ENCODE measurements around the gene CYB5A.
"Not testable (repeated sequence)": the region's sequence is repeated elsewhere in the genome, so short reads cannot be mapped to it uniquely, and the experiment has no call there.

Gene CYB5A

DNA sequence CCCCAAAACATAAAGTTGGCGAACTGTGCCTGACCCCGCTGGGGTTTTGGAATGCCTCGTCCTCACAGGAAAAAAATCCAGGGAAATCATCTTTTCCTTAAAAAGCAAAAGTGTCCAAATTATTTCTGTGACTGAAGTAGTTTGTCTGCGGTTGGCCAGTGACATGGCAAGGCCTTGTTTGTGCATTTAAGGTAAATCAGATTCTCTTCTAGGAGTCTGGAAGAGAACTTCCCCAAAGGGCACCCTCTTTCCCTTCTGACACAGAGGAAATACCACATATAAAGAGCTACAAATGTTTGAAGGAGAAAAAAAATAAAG is 737 bp upstream of the CYB5A start:
- no peak overlapping the region for H3K27ac ChIP-seq (ENCODE audit: low read length)
- H3K9me3 ChIP-seq (ENCODE audit: control insufficient read depth, low read depth, low read length), result peaks cover 3% of the 10 kb centered on the region
- peak overlapping the region; percentile 61 for H3K9ac ChIP-seq (ENCODE audit: low read length)
- H3K4me3 ChIP-seq (ENCODE audit: low read length), result peak overlapping the region; percentile 93
- peaks cover 20% of the 10 kb centered on the region for H3K4me1 ChIP-seq (ENCODE audit: control insufficient read depth, low read depth, low read length)
- no peaks in the 10 kb centered on the region for H3K36me3 ChIP-seq (ENCODE audit: control insufficient read depth, low read depth, low read length)
- no peaks in the 10 kb centered on the region for H3K27me3 ChIP-seq (ENCODE audit: control insufficient read depth, insufficient read depth, low read length)

DNA sequence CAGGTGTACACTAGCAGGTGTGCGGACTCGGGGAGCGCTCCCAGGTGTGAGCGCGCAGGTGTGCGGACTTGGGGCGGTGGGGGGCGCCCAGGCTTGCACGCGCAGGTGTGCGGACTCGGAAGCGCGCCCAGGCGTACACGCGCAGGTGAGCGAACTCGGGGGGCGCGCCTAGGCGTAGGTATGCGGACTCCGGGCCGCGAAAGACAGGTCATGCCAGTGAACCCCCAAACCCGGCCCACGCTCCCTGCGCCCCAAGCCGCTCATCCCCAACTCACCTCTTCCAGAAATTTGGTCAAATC is 342 bp downstream of the CYB5A start:
- peaks cover 23% of the 10 kb centered on the region for H3K4me1 ChIP-seq (ENCODE audit: control insufficient read depth, low read depth, low read length)

DNA sequence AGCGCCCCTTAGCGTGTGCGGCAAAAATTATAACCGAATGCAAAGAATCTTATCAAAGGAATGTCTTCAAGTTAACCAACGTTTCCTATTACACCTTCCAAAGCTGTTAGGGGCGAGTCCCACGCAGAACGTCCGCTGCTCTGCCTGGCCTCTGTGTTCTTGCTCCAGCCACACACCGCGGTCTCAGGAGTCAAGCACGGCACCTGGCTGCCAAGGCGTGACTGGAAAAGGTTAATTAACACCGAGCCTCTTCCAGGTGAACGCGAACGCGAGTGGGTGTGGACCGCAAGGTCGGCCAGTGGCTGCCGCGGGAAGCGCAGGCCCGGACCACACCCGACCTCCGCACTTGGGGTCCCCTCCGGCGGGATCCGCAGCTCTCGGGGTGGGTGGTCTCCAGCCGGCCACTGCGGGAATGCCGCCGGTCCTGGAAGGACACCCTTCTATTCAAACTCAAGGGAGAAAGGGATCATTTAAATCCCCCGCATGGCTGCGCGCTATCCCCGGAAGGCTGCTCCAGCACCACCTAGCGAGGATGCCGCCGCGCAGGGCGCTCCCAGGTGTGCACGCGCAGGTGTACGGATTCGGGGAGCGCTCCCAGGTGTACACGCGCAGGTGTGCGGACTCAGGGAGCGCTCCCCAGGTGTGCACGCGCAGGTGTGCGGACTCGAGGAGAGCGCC is 830 bp downstream of the CYB5A start:
- H3K36me3 ChIP-seq (ENCODE audit: control insufficient read depth, low read depth, low read length), result no peaks in the 10 kb centered on the region
- no peak overlapping the region for H3K27ac ChIP-seq (ENCODE audit: low read length)
- no peaks in the 10 kb centered on the region for H3K27me3 ChIP-seq (ENCODE audit: control insufficient read depth, insufficient read depth, low read length)
- peaks cover 3% of the 10 kb centered on the region for H3K9me3 ChIP-seq (ENCODE audit: control insufficient read depth, low read depth, low read length)
- H3K4me3 ChIP-seq (ENCODE audit: low read length), result peak overlapping the region; percentile 93
- peak overlapping the region; percentile 61 for H3K9ac ChIP-seq (ENCODE audit: low read length)
- peaks cover 23% of the 10 kb centered on the region for H3K4me1 ChIP-seq (ENCODE audit: control insufficient read depth, low read depth, low read length)

More for the DNA sequence above, 342 bp downstream of the CYB5A start:
- Histone ChIP-seq H3K9ac (ENCODE audit: low read length) (peak overlapping the region; percentile 61), H3K27me3 (ENCODE audit: control insufficient read depth, insufficient read depth, low read length) (no peaks in the 10 kb centered on the region), H3K27ac (ENCODE audit: low read length) (no peak overlapping the region), H3K4me3 (ENCODE audit: low read length) (peak overlapping the region; percentile 93), H3K36me3 (ENCODE audit: control insufficient read depth, low read depth, low read length) (no peaks in the 10 kb centered on the region), H3K9me3 (ENCODE audit: control insufficient read depth, low read depth, low read length) (peaks cover 3% of the 10 kb centered on the region)

DNA sequence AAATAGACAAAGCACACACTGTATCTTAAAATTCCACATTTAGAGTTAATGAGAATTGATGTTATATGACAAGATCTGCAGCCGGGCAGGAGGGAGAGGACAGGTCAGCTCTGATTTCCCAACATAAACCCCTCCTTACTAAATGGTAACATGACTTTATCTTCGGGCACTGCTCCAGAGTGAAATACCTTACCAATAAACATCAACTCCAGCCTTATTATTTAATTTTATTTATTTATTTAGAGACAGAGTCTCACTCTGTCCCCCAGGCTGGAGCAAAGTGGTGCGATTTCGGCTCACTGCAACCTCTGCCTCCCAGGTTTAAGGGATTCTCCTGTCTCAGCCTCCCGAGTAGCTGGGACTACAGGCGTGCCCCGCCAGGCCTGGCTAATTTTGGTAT is 1.7 kb downstream of the CYB5A start:
- H3K27me3 ChIP-seq (ENCODE audit: control insufficient read depth, insufficient read depth, low read length), result no peaks in the 10 kb centered on the region
- no peak overlapping the region for H3K4me3 ChIP-seq (ENCODE audit: low read length)
- H3K9ac ChIP-seq (ENCODE audit: low read length), result no peak overlapping the region
- H3K27ac ChIP-seq (ENCODE audit: low read length), result no peak overlapping the region
- peaks cover 25% of the 10 kb centered on the region for H3K4me1 ChIP-seq (ENCODE audit: control insufficient read depth, low read depth, low read length)
- no peaks in the 10 kb centered on the region for H3K36me3 ChIP-seq (ENCODE audit: control insufficient read depth, low read depth, low read length)
- H3K9me3 ChIP-seq (ENCODE audit: control insufficient read depth, low read depth, low read length), result peaks cover 3% of the 10 kb centered on the region

DNA sequence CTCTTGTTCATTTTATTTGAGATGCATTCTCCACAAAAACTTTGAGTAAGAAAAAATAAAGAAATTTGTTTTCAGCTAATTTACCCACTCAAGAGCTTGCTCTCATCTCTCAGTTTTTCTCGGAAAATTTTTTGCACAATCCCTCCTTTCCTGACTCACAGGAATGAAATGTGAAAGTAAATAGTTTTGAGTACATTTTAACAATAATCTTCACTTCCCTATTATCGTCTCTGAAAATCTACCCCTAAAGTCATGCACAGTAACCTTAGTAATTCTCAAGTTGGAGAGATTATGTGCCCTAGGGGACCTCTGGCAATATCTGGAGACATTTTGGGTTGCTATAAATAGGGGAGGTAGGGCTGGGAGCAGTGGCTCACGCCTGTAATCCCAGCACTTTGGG is 2.6 kb downstream of the CYB5A start:
- Histone ChIP-seq H3K9ac (ENCODE audit: low read length) (no peak overlapping the region), H3K4me1 (ENCODE audit: control insufficient read depth, low read depth, low read length) (peaks cover 34% of the 10 kb centered on the region), H3K9me3 (ENCODE audit: control insufficient read depth, low read depth, low read length) (peaks cover 3% of the 10 kb centered on the region), H3K36me3 (ENCODE audit: control insufficient read depth, low read depth, low read length) (no peaks in the 10 kb centered on the region), H3K27ac (ENCODE audit: low read length) (no peak overlapping the region), H3K27me3 (ENCODE audit: control insufficient read depth, insufficient read depth, low read length) (no peaks in the 10 kb centered on the region), H3K4me3 (ENCODE audit: low read length) (no peak overlapping the region)

DNA sequence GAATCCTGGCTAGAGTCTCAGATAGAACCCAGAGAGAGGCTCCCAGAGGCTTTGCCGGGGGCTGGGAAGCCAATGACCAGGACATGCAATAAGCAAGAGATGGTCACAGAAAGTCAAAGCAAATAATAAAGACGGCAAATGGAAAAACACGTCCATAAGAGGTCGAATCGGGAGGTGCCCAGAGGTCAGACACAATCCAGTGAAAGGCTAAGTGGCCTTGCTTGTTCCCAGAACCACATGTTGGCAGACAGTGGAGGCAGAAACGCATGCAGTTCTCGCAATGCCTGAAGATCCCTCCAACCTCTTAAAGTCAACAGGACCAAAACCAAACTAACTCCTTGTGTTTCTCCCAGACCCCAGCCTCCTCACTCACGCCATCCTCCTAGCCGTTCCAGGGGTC is 3.0 kb downstream of the CYB5A start:
- Histone ChIP-seq H3K27ac (ENCODE audit: low read length) (no peak overlapping the region), H3K4me3 (ENCODE audit: low read length) (no peak overlapping the region), H3K4me1 (ENCODE audit: control insufficient read depth, low read depth, low read length) (peaks cover 35% of the 10 kb centered on the region), H3K9me3 (ENCODE audit: control insufficient read depth, low read depth, low read length) (peaks cover 3% of the 10 kb centered on the region), H3K36me3 (ENCODE audit: control insufficient read depth, low read depth, low read length) (no peaks in the 10 kb centered on the region), H3K9ac (ENCODE audit: low read length) (no peak overlapping the region), H3K27me3 (ENCODE audit: control insufficient read depth, insufficient read depth, low read length) (no peaks in the 10 kb centered on the region)

DNA sequence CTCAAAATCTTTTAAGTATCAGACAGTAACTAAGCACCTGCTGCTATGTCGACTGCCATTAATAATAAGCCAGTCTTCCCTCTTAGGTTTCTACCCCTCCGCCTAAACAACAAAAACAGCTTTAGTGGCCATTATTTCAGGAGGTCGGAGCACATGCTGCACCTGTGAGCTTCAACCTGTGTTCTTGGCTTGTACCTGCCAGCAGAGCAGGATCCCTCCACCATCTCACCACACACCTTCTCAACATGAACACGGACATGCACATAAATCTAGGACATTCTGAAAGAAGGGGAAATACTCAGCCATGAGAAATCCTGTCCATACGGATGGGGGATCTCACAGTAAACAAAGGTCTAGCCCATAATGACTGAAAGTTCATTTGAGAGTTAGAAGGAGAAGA is 3.7 kb downstream of the CYB5A start:
- no peak overlapping the region for H3K9ac ChIP-seq (ENCODE audit: low read length)
- peaks cover 3% of the 10 kb centered on the region for H3K9me3 ChIP-seq (ENCODE audit: control insufficient read depth, low read depth, low read length)
- no peaks in the 10 kb centered on the region for H3K36me3 ChIP-seq (ENCODE audit: control insufficient read depth, low read depth, low read length)
- H3K27me3 ChIP-seq (ENCODE audit: control insufficient read depth, insufficient read depth, low read length), result no peaks in the 10 kb centered on the region
- no peak overlapping the region for H3K4me3 ChIP-seq (ENCODE audit: low read length)
- H3K27ac ChIP-seq (ENCODE audit: low read length), result no peak overlapping the region
- peaks cover 42% of the 10 kb centered on the region for H3K4me1 ChIP-seq (ENCODE audit: control insufficient read depth, low read depth, low read length)

DNA sequence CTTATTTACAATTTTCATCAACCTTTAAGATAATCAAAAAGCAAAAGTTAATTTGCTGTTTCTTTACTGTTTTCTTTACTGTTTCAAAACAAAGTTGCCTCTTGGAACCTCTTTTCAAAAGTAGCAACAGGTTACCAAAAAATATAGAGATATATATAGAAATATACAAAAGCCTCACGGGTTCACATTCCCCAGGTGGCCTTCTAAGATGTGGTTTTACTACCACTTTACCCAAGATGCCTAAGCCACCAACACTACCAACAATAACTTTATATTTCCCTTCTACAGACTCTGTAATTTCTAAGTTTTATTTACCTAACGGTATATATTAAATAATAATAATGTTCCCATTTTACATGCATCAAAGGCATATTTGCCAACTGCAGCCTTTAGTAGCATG is 4.9 kb downstream of the CYB5A start:
- Histone ChIP-seq H3K27me3 (ENCODE audit: control insufficient read depth, insufficient read depth, low read length) (no peaks in the 10 kb centered on the region), H3K27ac (ENCODE audit: low read length) (no peak overlapping the region), H3K4me1 (ENCODE audit: control insufficient read depth, low read depth, low read length) (peaks cover 54% of the 10 kb centered on the region), H3K4me3 (ENCODE audit: low read length) (no peak overlapping the region), H3K36me3 (ENCODE audit: control insufficient read depth, low read depth, low read length) (no peaks in the 10 kb centered on the region), H3K9me3 (ENCODE audit: control insufficient read depth, low read depth, low read length) (no peaks in the 10 kb centered on the region), H3K9ac (ENCODE audit: low read length) (no peak overlapping the region)

DNA sequence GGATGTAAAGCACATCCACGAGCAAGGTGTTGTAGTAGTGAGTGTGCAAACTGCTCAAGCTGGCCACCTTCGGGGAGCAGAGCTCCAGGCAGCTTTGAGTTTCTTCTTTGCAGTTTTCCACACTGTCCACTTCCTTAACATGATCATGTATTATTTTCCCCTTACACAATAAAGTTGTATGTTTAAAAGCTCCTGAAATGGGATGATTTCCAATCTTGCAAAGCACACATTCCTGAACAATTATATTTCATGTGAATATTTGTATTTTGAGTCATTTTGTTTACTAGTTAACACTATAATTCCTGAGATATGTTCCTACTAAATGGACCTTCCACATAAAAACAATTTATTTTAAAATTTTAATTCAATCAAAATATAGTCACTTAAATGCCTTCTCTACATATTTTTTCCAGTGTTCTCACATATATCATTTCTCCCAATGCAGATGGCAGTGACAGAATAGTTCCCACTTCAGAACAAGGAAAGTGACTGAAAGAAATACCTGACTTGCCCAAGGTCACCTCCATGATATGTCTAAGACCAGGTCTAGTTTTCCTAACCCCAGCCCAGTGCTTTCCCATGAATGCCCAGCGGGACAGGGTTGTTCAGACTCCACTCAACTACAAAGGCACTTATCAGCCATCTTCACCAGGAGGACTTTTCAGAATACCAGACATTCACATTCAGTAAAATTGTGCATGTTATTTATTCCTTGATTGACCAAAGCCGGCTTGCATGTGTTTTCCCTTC is 5.5 kb downstream of the CYB5A start:
- Histone ChIP-seq H3K4me1 (ENCODE audit: control insufficient read depth, low read depth, low read length) (peaks cover 59% of the 10 kb centered on the region), H3K27me3 (ENCODE audit: control insufficient read depth, insufficient read depth, low read length) (no peaks in the 10 kb centered on the region), H3K36me3 (ENCODE audit: control insufficient read depth, low read depth, low read length) (no peaks in the 10 kb centered on the region), H3K27ac (ENCODE audit: low read length) (no peak overlapping the region), H3K9ac (ENCODE audit: low read length) (no peak overlapping the region), H3K9me3 (ENCODE audit: control insufficient read depth, low read depth, low read length) (no peaks in the 10 kb centered on the region), H3K4me3 (ENCODE audit: low read length) (no peak overlapping the region)

DNA sequence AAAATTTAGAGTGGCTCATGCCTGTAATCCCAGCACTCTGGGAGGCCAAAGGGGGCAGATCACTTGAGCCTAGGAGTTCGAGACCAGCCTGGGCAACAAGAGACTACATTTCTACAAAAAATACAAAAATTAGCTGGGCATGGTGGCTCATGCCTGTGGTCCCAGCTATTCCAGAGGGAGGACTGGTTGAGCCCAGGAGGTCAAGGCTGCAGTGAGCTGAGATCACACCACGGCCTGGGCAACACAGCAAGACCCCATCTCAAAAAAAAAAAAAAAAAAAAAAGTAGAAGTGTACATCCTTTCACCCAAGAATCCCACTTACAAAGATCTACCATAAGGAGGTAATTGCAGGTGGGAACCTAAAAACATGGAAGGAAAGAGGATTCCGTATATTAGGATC is 6.2 kb downstream of the CYB5A start:
- H3K9me3 ChIP-seq (ENCODE audit: control insufficient read depth, low read depth, low read length); H3K4me3 ChIP-seq (ENCODE audit: low read length); H3K27ac ChIP-seq (ENCODE audit: low read length); H3K27me3 ChIP-seq (ENCODE audit: control insufficient read depth, insufficient read depth, low read length); H3K36me3 ChIP-seq (ENCODE audit: control insufficient read depth, low read depth, low read length); H3K9ac ChIP-seq (ENCODE audit: low read length): not testable (repeated sequence)
- peaks cover 62% of the 10 kb centered on the region for H3K4me1 ChIP-seq (ENCODE audit: control insufficient read depth, low read depth, low read length)

DNA sequence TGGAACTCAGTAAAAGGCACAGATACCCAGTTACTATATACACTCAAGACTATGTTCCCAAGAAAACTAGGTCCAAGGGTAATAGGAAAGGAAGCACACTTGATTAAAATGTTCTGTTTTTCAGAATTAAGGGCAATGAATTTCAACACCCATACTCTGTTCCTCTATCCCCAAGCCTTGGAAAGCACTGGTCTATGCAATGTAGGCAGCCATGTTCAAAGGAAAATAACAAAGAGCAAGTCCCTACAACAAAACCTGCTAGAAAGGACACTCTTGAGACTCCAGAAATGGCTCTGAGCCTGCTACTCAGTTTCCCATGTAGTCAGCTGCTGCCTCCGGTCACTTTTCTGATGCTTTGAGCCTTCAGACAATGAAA is 6.8 kb downstream of the CYB5A start:
- Histone ChIP-seq H3K4me1 (ENCODE audit: control insufficient read depth, low read depth, low read length) (peaks cover 61% of the 10 kb centered on the region), H3K9me3 (ENCODE audit: control insufficient read depth, low read depth, low read length) (no peaks in the 10 kb centered on the region), H3K9ac (ENCODE audit: low read length) (no peak overlapping the region), H3K4me3 (ENCODE audit: low read length) (no peak overlapping the region), H3K27me3 (ENCODE audit: control insufficient read depth, insufficient read depth, low read length) (no peaks in the 10 kb centered on the region), H3K36me3 (ENCODE audit: control insufficient read depth, low read depth, low read length) (no peaks in the 10 kb centered on the region), H3K27ac (ENCODE audit: low read length) (no peak overlapping the region)

Data from iPS-18a (cell line).